ENCODE measurements around the gene ASCC3.

DNA sequence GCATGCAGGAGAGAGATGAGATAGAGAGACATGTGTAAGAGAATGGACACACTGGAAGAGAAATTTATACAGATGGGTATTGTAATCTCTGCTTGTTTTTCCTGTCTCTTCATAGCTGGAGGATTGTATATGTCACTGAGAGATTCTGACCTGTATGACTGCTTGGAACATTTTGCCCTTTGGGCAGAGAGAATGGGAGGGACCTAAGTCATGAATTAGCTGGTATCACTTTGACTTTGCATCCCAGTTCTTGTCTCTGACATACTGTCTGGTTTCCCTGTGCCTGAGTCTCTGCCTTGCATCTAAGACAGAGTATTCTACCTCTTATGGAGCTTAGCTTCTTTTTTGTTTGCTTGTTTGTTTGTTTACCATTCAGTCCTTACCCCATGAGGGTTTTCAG is 37.0 kb upstream of the ASCC3 start:
- TF ChIP-seq, protein P1, sequence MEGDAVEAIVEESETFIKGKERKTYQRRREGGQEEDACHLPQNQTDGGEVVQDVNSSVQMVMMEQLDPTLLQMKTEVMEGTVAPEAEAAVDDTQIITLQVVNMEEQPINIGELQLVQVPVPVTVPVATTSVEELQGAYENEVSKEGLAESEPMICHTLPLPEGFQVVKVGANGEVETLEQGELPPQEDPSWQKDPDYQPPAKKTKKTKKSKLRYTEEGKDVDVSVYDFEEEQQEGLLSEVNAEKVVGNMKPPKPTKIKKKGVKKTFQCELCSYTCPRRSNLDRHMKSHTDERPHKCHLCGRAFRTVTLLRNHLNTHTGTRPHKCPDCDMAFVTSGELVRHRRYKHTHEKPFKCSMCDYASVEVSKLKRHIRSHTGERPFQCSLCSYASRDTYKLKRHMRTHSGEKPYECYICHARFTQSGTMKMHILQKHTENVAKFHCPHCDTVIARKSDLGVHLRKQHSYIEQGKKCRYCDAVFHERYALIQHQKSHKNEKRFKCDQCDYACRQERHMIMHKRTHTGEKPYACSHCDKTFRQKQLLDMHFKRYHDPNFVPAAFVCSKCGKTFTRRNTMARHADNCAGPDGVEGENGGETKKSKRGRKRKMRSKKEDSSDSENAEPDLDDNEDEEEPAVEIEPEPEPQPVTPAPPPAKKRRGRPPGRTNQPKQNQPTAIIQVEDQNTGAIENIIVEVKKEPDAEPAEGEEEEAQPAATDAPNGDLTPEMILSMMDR (IDR thresholded peaks at IDR 0.05; ENCODE audit: poor library complexity): no peak
- TF ChIP-seq EZH2 (IDR thresholded peaks at IDR 0.05; ENCODE audit: borderline replicate concordance): no peak

All from hepatocyte (in vitro differentiated cells).